NCI-H1092 treated with DMSO at 0.1 percent for 48 hours (cell line): Measurements from ENCODE around the gene SPATA1.
A peak's percentile ranks its signal among the peaks of the same experiment; 100 is the strongest.
"Not testable (repeated sequence)": the region's sequence is repeated elsewhere in the genome, so short reads cannot be mapped to it uniquely, and the experiment has no call there.

ENCODE experiments used
- DNase-seq: peaks from one replicate; lab custom pipeline; 2025; lab: John Stamatoyannopoulos, UW

SPATA1 gene

DNA sequence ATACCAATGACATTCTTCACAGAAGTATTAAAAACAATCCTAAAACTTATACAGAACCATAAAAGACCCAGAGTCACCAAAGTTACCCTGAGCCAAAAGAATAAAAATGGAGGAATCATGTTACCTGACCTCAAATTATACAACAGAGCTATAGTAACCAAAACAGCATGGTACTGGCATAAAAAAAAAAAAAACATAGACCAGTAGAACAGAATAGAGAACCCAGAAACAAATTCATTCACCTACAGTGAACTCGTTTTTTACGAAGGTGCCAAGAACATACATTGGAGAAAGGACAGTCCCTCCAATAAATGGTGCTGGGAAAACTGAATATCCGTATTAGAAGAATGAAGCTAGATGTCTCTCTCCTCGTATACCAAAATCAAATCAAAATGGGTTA lies 2.8 kb downstream of the SPATA1 start:
- DNase-seq = no peak

DNA sequence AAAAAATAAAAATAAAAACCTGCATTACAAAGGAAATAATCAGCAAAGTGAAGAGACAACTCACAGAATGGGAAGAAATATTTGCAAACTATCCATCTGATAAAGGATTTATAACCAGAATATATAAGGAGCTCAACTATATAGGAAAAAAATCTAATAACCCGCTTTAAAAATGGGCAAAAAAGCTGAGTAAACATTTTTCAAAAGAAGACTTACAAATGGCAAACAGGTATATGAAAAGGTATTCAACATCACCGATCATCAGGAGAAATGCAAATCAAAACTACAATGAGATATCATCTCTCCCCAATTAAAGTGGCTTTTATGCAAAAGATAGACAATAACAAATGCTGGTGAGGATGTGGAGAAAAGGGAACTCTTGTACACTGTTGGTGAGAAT lies 4.0 kb downstream of the SPATA1 start:
- no peak for DNase-seq

DNA sequence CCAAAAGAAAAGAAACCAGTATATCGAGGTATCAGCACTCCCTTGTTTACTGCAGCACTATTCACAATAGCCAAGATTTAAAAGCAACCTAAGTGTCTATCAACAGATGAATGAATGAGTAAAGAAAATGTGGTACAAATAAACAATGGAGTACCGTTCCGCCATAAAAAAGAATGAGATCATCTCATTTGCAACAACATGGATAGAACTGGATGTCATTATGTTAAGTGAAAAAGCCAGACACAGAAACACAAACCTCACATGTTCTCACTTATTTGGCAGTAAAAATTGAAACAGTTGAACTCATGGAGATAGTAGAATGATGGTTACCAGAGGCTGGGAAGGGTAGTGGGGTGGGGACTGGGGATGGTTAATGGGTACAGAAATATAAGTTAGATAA lies 4.5 kb downstream of the SPATA1 start:
- DNase-seq = no peak

DNA sequence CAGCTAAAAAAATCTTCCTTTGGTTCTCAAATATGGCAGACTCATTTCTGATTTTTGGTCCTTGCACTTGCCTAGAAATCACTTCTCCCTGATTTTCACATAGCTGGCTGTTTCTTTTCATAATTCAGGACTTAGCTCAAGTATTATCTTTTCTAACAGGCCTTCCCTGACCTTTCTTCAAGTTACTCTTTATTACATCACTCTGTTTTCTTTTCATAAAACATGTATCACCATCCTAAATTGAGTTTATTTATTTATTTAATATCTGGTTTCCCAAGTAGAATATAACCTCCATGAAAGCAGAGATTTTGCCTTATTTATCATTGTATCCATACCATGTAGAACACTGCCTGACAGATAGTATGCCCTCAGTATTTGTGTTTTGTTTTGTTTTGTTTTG lies 18.4 kb downstream of the SPATA1 start:
- DNase-seq = no peak

DNA sequence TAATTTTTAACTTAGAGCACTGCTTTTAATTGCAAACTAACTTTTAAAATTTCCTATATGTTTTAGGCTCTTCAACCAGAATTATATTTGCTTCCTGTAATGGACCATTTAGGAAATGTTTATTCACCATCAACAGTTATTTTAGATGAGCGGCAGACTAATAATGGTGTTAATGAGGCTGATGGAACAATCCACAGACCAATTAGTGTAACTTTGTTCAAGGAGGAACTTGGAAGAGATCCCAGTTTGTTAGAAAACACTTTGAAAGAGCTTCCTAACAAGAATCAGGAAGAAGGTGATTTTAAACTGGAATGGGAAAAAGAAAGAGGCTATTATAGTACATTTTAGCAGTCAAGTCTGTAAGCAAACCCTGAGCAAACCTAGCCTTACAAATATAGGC lies 19.6 kb downstream of the SPATA1 start:
- DNase-seq = no peak

DNA sequence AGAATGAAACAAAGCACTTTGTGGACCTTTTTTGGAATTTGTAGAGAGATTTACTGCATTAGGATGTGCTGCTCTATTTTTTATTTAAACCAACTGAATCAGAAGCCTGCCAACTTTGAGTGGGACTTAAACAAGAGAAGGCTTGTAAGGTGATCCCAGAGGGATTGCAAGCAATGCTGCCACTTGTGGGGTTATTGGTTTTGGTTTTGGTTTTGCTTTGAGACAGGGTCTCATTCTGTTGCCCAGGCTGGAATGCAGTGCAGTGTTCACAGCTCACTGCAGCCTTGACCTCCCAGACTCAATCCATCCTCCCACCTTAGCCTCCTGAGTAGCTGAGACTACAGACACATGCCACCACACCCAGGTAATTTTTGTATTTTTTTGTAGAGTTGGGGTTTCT lies 32.4 kb downstream of the SPATA1 start:
- no peak for DNase-seq

DNA sequence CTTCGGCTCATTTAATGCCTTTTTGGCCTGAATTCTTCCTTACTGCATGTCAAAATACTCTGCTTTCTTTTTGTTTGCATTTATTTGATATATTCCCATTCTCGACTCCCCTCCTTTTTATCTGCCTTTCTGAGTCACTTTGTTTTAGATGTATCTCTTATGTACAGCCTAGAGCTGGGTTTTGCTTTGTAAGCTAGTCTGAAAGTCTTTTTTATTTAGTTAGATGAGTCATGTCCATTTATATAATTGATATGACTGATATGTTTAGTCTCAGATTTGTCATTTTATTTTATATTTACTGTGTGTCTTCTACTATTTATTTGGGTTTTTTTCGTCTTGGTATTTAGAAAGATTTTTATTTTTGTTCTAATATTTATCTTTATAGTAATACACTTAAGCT lies 33.8 kb downstream of the SPATA1 start:
- no peak for DNase-seq

DNA sequence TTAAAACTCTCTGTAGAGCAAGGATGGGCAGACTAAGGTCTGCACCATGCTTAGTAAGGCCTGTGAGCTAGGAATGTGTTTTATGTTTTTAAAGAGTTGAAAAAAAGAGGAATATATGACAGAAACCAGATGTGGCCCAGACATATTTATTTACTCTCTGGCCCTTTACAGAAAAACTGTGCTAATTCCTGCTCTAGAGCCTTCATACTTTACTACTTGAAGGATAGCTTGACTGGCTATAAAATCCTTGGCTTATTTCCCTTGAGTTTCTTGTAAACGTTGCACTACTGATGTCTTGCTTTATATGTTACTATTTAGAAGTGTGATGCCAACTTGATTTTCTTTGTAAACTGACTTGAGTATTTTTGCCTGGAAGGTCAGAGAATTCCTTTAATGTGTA lies 34.6 kb downstream of the SPATA1 start:
- DNase-seq = no peak

DNA sequence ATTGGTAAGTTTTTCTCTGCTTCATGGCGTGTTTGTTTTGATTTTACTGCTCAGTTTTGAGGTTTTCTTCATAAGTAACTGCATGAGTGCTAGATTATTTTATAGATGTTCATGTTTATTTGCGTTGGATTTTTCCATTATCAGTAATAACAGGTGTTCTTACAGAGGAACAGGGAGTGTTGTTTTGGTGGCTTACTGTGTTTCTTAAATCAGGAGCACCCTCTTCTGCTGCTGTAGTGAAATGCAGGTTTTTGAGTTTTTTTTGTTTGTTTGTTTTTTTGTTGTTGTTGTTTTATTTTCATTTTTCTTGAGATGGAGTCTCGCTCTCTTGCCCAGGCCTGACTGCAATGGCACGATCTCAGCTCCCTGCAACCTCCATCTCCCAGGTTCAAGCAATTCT lies 35.5 kb downstream of the SPATA1 start:
- DNase-seq = no peak

DNA sequence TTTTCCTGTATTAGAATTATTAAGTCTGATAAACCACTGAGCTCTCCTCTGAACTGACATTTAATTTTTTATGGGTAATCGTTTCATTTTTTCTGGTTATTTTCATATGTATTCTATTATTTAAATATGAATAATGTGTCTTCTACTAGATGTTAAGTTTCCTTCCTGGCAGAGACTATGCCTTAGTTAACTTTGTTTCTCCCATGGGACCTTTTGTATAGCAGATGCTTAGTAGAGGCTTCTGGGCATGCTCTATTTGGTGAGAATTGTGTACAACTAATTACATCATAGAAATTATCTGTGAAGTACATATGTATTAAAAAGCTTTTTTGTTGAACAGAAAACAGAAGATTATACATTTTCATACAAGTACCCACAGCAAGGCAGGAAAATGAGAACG lies 44.6 kb downstream of the SPATA1 start:
- DNase-seq = no peak

DNA sequence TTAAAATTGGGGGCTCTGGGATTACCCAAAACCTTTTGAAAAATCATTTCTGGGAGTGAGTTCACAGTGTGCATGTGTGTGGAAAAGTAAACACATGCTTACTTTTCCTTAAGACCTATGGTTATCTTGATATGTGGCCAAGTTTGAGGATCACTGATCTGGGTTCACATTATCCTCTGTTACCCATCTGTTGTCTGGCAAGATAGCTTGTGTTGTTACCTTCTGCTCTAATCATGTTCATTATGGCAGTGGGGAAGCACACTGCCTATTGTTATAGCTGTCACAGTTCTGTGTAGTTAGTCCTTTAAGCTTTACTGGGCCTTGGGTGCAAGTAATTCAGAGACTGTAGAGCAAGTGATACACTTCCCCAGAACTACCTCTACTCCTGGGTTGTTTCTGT lies 63.0 kb downstream of the SPATA1 start:
- no peak for DNase-seq

DNA sequence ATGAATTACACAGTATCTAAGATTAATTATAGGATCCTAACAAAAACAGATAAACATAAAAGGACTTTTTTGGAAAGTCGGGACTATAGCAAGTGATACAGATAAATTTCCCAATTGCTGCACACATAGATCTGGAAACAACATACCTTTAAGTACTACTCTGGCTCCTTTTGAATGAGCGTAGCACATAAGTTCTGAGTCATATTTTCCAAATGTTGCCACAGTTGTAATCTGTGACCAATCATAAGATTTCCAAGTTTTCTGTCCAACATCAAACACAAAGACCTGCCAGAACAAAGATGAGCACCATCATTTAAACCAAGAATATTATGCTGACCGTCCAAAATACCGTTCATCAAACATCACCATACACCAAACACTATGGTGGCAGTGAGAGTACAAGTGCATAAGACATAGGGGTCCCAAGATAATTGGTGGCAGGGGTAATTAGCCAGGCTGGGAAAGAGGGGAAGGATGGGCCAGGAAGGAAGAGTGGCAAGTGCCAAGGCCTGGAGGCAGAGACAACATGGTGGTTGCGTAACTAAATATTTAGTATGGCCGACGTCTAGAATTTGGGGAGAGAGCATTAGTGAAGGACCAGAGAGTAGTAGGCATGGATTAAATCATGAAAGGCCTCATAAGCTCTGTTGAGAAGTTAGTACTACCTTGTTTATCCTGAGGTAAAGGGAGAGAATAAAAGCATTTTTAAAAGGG lies 64.4 kb downstream of the SPATA1 start:
- no peak for DNase-seq

DNA sequence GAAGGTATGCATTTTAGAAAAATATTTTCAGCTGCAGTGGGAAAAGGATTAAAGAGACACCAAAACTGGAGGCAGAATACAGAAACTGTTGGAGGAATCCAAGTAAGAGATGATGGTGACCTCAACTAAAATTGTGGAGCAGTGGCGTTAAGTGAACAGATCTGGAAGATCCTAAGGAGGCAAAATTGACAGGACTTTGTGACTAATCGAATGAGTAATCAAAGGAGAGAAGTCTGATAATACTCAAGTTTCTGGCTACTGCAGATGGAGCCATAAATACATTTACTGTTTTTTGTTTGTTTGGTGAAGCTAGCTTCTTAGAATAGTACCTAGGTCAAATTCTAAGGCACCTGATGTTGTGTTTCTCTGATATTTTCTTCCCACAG lies 65.0 kb downstream of the SPATA1 start:
- DNase-seq = no peak

DNA sequence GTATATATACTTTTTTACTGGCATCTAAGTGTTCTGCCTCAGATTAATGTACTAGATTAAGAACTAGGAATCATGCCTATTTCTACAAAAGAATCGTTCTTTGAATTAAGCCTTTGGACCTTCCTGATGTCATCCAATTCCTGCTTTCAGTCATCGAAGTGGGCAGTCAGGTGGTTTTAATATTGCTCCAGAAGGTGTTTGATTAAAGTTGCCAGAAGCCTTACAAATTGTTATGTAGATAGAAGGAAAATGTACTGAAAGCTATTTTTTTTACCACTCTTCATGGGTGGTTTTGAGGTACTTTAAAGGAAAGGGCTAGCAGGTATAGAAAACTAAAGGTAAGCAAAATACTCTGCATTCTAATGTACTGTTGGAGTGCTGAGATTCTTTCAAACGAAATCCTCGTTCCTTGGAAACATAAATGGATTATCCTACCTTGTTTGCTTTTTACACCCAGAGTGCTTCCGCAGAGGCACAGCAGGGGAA lies 67.3 kb downstream of the SPATA1 start:
- DNase-seq = no peak

DNA sequence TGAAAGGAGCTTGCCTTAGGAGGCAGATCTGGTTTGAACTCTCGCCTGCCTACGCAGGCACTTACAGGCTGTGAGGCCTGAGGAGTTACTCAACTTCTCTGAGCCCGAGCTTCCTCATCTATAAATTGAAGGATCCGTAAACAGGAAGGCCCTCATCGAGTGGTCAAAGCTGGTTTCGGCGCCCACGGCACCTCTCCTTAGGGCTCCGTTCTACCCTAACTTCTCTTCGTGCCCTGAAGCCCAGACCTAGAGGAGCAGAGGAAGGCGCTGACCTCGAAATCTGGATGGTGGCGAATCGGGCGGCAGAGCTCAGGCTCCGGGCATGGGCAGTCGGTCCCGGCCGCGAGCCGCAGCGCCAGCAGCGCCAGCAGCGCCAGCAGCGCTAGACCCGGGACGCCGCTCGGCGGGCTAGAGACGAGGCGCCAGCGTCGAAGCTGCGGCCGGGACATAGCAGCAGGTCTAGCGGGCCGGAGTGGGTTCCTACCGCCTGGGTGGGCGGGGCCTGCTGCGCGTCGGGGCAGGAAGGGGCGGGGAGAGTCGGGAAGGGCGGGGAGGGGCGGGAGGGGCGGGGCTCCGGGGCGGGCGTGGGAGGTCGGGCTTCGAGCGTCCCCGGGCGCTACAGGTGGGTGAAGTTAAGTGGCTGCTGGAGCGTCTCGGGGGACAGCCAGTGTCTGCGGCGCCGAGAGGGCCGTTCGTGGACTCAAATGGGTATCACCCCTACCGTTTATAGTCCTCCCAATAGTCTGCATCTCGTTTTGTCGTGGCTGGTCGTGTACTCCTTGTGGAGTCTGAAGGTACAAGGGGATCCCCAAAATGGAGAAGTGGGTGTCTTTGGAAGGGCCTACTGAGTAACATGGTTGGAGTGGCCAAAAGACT lies 68.0 kb downstream of the SPATA1 start, which contains the start of gene CTBS:
CTBS (minus strand) TSS at position 474 of the 876 bp plus-strand sequence; CDS start at position 449, 25 bp downstream.
- DNase-seq = peak; percentile 74

DNA sequence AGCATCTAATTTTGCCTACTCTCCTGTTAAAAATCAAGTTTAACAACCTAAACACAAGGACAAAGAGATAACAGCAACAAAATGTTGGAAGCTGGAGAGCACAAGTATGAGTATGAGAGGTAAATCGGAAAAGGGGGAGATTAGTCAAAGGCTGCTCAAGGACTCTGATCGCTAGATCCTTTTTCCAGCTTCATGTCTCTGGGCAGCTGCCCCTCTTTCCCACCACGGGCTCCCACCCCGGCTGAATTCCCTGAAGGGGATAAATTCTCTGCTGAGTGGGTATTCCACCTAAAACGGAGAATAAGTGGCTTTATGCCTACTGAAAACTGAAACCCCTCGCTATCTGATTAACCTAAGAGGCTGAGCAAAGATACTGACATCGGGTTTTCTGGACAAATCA lies 68.8 kb downstream of the SPATA1 start:
- DNase-seq = peak; percentile 11

DNA sequence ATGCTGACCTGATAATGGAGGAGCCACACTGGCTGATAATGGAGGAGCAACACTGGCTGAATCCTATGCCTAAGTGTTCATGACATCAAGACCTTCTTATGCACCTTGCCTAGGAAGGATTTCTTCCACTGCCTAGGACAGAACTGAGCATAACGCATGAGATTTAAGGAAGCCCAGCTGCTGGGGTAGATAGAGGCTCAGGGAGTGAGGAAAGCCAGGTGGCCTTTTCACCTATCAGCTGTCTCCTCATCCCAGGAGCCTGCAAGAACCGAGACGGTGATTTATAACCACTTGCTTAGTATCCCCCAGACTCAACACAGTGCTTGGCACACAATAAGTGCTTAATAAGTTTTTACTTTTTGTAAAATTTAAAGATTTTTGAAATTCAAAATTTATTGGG lies 75.5 kb downstream of the SPATA1 start:
- DNase-seq = no peak

DNA sequence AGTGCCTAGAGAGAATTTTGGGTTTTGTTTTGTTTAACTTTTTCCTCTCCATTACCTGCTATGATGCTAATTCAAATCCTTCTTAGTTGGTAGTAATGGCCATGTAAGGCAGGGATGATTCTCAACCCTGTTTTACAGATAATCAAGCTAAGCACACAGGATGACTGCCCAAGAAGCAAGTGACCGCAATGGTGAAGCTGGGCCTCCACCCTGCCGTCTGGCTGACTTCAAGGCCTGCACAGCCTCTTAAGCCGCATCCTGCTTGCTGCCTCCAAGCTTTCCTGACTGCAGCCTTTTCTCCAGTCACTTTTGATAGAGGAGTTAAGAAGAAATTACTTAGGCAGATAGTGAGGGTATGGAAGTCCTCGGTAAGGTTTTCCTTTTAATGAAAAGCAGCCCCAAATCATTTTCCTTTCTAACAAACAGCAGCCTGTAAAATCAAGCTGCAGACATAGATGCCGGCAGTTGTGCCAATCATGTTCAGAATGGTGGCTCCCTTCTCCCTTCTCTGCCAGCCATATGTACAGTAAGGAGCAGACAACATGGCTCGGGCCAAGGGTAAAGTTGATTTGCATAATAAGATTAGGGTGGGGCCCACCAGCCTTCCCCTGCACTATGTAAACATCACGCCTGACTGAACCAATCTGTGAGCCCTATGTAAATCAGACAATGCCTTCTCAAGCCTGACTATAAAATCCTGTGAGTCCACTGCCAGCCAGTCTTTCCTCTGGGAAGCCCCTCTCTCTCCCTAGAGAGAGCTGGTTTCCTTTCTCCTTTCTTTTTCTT lies 76.8 kb downstream of the SPATA1 start:
- peak; percentile 6 for DNase-seq

DNA sequence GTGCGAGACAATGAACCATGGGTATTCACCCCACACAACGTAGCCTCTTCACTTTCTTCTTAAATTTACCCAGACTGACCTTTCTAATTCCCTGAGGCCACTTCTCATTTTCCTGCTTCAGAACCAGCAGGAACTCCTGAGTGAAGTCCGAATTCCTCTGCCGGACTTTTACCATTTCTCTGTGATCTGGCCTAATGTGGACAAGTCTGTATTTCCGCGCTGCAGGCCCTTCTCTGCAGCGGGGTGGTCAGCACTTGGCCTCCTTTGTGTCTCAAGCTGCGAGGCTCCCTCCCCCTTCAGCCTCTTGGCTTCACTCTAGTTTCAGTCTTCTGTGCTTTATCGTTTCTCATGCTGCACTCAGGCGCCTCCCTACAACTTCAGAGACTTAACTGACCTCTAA lies 77.5 kb downstream of the SPATA1 start:
- DNase-seq = no peak

DNA sequence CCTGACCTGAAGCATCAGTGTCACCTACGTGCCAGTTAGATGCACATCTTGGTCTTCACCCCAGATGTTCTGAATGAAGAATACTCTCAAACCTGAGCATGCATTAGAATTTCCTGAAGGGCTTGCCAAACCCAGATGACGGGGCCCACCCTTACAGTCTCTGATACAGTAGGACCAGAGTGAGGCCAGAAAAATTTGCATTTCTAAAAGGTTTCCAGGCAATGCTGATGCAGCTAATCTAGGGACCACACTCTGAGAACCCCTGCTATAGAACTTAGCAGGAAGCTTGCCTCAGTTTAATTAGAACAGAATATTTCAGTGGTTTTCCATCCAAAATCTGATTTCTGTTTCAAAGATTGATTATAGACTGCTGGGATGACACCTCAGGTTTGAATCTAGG lies 77.9 kb downstream of the SPATA1 start:
- no peak for DNase-seq

DNA sequence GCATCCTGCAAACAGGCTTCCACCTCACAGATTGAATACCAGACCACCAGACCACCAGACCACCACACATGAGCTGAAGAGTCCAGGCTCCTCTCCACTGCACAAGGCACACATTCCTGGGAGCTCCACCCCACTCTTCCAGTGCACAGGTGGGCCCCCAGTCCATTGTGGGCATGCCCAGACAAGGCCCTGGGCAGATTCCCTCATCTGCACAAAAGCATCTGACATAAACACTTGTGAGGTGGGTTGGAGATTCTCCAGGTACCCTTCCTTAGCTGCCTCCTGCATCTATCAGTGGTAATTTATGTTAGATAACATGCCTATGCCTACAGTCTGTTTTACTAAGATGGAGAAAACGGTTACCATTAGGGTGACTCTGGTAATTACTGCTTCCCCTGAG lies 79.6 kb downstream of the SPATA1 start:
- no peak for DNase-seq

DNA sequence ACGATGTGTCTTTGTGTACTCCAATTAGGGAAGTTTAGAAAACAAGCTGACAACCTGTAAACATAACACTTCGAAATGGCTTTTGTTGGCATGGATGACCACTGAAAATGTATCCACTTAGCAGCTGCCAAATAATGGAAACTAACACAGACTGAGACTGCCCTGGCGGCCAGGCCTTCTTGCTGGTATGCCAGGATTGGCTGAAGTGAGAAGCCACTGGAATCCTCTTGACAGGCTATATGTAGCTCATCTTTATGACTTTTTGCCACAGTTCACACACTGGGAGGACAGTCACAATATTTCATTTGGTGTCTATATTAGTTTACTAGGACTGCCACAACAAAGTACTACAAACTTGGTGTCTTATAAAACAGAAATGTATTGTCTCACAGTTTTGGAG lies 80.9 kb downstream of the SPATA1 start:
- no peak for DNase-seq

DNA sequence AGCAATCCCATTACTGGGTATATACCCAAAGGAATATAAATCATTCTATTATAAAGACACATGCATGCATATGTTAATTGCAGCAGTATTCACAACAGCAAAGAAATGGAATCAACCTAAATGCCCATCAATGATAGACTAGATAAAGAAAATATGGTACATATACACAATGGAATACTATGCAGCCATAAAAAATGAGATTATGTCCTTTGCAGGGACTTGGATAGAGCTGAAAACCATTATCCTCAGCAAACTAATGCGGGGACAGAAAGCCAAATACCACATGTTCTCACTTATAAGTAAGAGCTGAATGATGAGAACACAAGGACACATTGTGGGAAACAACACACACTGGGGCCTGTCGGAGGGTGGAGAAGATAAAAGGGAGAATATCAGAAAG lies 88.8 kb downstream of the SPATA1 start:
- DNase-seq = not testable (repeated sequence)
